Muscle of leg (tissue), 11 donors: ENCODE results near the gene COQ6. TPM values are rescaled to one million over a fixed set of nuclear protein-coding genes. Genes with fewer than 3 reads are reported as not detected.
A peak's percentile ranks its signal among the peaks of the same experiment; 100 is the strongest.
"Not testable (repeated sequence)": the region's sequence is repeated elsewhere in the genome, so short reads cannot be mapped to it uniquely, and the experiment has no call there.

Experiments used
- DNase-seq: peaks from one replicate; pipeline ENCODE4 v3.0.0; 2013
- H3K27ac ChIP-seq: one replicate; pipeline ENCODE4 v1.5.1; 2013; ENCODE audit warnings: mild to moderate bottlenecking, low read length, control low read depth
- H3K27me3 ChIP-seq: one replicate; pipeline ENCODE4 v1.6.1; 2013; ENCODE audit warnings: low read length; ENCODE audit not compliant: control insufficient read depth, insufficient read depth
- H3K36me3 ChIP-seq: one replicate; pipeline ENCODE4 v1.6.1; 2013; ENCODE audit warnings: low read length; ENCODE audit not compliant: control insufficient read depth, insufficient read depth
- H3K4me1 ChIP-seq: one replicate; pipeline ENCODE4 v1.6.1; 2013; ENCODE audit warnings: low read length; ENCODE audit not compliant: control insufficient read depth, insufficient read depth
- H3K4me3 ChIP-seq: one replicate; pipeline ENCODE4 v1.5.1; 2013; ENCODE audit warnings: low read length, control low read depth
- H3K9me3 ChIP-seq: replicated peaks from 2 replicates; pipeline ENCODE4 v1.6.1; 2013; ENCODE audit warnings: low read depth, low read length; ENCODE audit not compliant: control insufficient read depth
- WGBS: methylation state at CpG from one replicate; pipeline ENCODE4 v1.1.5; 2013; ENCODE audit warnings: missing lambda C conversion rate; ENCODE audit not compliant: insufficient coverage; 5-methylcytosine and 5-hydroxymethylcytosine counted together
- polyA plus RNA-seq, 8 donors: library from polyadenylated mRNA; unstranded; fragments of 120-200 nt; gene quantifications; one replicate each; pipeline versions ENCODE4 v1.2.1 to v1.2.3, GENCODE V29; 2013; ENCODE audit warnings: inconsistent platforms in 1 of 8, low replicate concordance in 1 of 8; ENCODE audit not compliant: insufficient read length in 8 of 8, insufficient read depth in 1 of 8
- total RNA-seq: library from RNA; stranded (reverse); fragments of 120-200 nt; gene quantifications from one replicate; pipeline ENCODE4 v1.2.4, GENCODE V29; 2013

Gene COQ6
- total and polyA plus RNA-seq, 9 donors, result 26.9 to 47.5 (median 38.3) TPM

- no peaks in the 10 kb centered on the region for H3K27me3 ChIP-seq
- peak; percentile 60 for DNase-seq
- no peak overlapping the region for H3K4me3 ChIP-seq
- WGBS, result 60% methylated on average over 2 of the region's 2 CpGs
- H3K9me3 ChIP-seq, result no peaks in the 10 kb centered on the region
- H3K36me3 ChIP-seq, result peaks cover 33% of the 10 kb centered on the region
- H3K4me1 ChIP-seq, result peaks cover 7% of the 10 kb centered on the region
- H3K27ac ChIP-seq, result peak overlapping the region; percentile 29
Observed at GRCh38 chr14:73973497-73973896, 23.4 kb downstream of the COQ6 start.

GRCh38 chr14:73976125-73976524 is 26.0 kb downstream of the COQ6 start:
- Histone ChIP-seq H3K27ac (no peak overlapping the region), H3K27me3 (no peaks in the 10 kb centered on the region), H3K36me3 (peaks cover 29% of the 10 kb centered on the region), H3K4me3 (no peak overlapping the region), H3K9me3 (no peaks in the 10 kb centered on the region), H3K4me1 (peaks cover 7% of the 10 kb centered on the region)
- no peak for DNase-seq
- WGBS, result 88% methylated on average over 6 of the region's 6 CpGs

GRCh38 chr14:73977896-73978295 is 27.8 kb downstream of the COQ6 start:
- H3K9me3 ChIP-seq, result no peaks in the 10 kb centered on the region
- H3K4me3 ChIP-seq, result no peak overlapping the region
- no peaks in the 10 kb centered on the region for H3K27me3 ChIP-seq
- DNase-seq, result no peak
- 88% methylated on average over 2 of the region's 4 CpGs for WGBS
- no peak overlapping the region for H3K27ac ChIP-seq
- peaks cover 26% of the 10 kb centered on the region for H3K36me3 ChIP-seq
- peaks cover 7% of the 10 kb centered on the region for H3K4me1 ChIP-seq

- H3K4me3 ChIP-seq, result no peak overlapping the region
- H3K4me1 ChIP-seq, result no peaks in the 10 kb centered on the region
- H3K36me3 ChIP-seq, result peaks cover 22% of the 10 kb centered on the region
- WGBS, result no CpG with 5 or more reads among the region's 3 CpGs
- no peak overlapping the region for H3K27ac ChIP-seq
- H3K27me3 ChIP-seq, result no peaks in the 10 kb centered on the region
- no peak for DNase-seq
- H3K9me3 ChIP-seq, result no peaks in the 10 kb centered on the region
Observed at GRCh38 chr14:73988065-73988464, 38.0 kb downstream of the COQ6 start.

GRCh38 chr14:73988656-73989055 is 38.6 kb downstream of the COQ6 start:
- not testable (repeated sequence) for H3K4me1 ChIP-seq, DNase-seq, H3K9me3 ChIP-seq, H3K27ac ChIP-seq, H3K4me3 ChIP-seq, H3K27me3 ChIP-seq
- 94% methylated on average over 5 of the region's 7 CpGs for WGBS
- peaks cover 21% of the 10 kb centered on the region for H3K36me3 ChIP-seq

- Histone ChIP-seq H3K27ac (no peak overlapping the region), H3K4me3 (no peak overlapping the region), H3K36me3 (peaks cover 17% of the 10 kb centered on the region), H3K4me1 (no peaks in the 10 kb centered on the region), H3K27me3 (no peaks in the 10 kb centered on the region), H3K9me3 (no peaks in the 10 kb centered on the region)
- DNase-seq, result no peak
- no CpG with 5 or more reads among the region's 4 CpGs for WGBS
Observed at GRCh38 chr14:73991092-73991491, 41.0 kb downstream of the COQ6 start.

- peaks cover 19% of the 10 kb centered on the region for H3K36me3 ChIP-seq
- not testable (repeated sequence) for H3K27ac ChIP-seq, H3K9me3 ChIP-seq, DNase-seq, H3K4me3 ChIP-seq, H3K4me1 ChIP-seq, H3K27me3 ChIP-seq
- no CpG with 5 or more reads among the region's 7 CpGs for WGBS
Observed at GRCh38 chr14:73994926-73995325, 44.8 kb downstream of the COQ6 start.

- no peak overlapping the region for H3K4me3 ChIP-seq
- peaks cover 19% of the 10 kb centered on the region for H3K36me3 ChIP-seq
- H3K4me1 ChIP-seq, result no peaks in the 10 kb centered on the region
- no peak for DNase-seq
- H3K9me3 ChIP-seq, result no peaks in the 10 kb centered on the region
- H3K27ac ChIP-seq, result no peak overlapping the region
- no peaks in the 10 kb centered on the region for H3K27me3 ChIP-seq
- WGBS, result 94% methylated on average over 6 of the region's 8 CpGs
Observed at GRCh38 chr14:73995977-73996378, 45.9 kb downstream of the COQ6 start.

GRCh38 chr14:73996731-73997107 is 46.6 kb downstream of the COQ6 start:
- no peak overlapping the region for H3K4me3 ChIP-seq
- H3K9me3 ChIP-seq, result no peaks in the 10 kb centered on the region
- peaks cover 19% of the 10 kb centered on the region for H3K36me3 ChIP-seq
- no peak for DNase-seq
- H3K4me1 ChIP-seq, result no peaks in the 10 kb centered on the region
- H3K27ac ChIP-seq, result no peak overlapping the region
- WGBS, result no CpG with 5 or more reads among the region's 2 CpGs
- no peaks in the 10 kb centered on the region for H3K27me3 ChIP-seq

GRCh38 chr14:73997108-73997943 is 47.2 kb downstream of the COQ6 start:
- no CpG with 5 or more reads among the region's 1 CpG for WGBS
- no peak for DNase-seq
- H3K36me3 ChIP-seq, result peaks cover 19% of the 10 kb centered on the region
- H3K4me3 ChIP-seq, result no peak overlapping the region
- H3K27ac ChIP-seq, result no peak overlapping the region
- no peaks in the 10 kb centered on the region for H3K9me3 ChIP-seq
- no peaks in the 10 kb centered on the region for H3K27me3 ChIP-seq
- H3K4me1 ChIP-seq, result no peaks in the 10 kb centered on the region
